OCI-M1 (cell line): ENCODE data around the gene SRP9.
"Not testable (repeated sequence)": the region's sequence is repeated elsewhere in the genome, so short reads cannot be mapped to it uniquely, and the experiment has no call there.

Experiments
- DNase-seq: peaks from one replicate; lab custom pipeline; 2025; lab: John Stamatoyannopoulos, UW

The SRP9 gene

DNA sequence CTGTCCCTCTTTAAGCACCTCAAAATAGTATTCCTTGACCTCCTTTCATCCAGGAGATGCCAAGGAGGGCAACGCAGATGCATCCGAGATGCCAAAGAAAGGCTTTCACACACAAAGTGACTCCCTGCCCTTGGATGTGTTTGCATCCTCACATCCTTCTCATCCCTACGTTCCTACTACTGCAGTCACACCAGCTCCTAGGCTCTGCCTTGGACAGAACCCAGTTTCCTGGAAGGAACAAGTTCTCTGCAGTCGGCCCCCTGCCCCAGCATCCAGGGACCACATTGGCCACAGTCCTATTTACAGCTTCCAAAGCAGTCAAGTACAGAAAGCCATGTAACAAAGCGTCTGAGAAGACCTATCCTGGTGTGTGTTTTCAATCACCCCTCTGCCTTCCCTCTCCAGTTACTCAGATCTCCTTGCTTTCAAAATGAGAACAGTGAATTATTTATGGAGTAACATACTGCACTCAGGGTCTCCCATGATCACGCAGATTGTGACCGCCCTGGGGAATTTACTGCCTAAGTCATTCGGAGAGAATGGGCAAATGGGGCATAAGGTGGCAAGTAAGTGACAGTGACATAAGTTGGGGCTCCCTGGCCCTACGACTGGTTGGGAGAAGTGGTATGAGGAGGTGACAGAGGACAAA lies 21.8 kb upstream of the SRP9 start:
- DNase-seq = no peak

DNA sequence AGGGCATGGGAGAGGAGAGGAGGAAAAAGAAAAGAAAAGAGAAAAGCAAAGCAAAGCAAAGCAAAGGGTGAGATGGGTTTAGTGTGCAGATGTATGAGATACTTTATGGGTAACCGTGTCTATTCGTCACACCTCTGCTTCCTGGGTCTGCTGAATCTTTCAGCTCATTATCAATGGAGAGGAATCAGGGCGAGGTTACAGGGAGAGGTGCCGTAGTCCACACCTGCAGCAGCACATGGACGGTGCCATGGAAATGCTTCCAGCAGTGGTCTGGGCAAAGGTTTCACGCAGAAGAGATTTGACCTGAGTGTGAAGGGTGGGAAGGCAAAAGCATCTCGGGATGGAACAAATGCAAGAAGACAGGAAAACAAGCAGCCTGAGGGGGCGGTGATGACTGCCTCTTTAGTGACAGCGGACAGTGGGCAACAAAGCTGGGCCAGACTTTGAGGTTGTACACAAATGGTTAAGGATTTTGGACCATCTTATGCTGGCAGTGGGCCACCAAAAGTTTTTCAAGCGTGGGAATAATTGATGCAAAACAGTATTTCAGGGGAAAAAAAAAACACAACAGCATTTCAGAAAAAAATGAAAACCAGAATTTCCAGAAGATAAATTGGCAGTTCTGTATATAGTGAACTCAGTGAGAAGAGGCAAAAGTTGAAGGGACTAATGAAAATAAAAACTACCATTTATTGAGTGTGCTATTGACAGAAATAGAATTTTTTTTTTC lies 19.5 kb upstream of the SRP9 start:
- DNase-seq = no peak

DNA sequence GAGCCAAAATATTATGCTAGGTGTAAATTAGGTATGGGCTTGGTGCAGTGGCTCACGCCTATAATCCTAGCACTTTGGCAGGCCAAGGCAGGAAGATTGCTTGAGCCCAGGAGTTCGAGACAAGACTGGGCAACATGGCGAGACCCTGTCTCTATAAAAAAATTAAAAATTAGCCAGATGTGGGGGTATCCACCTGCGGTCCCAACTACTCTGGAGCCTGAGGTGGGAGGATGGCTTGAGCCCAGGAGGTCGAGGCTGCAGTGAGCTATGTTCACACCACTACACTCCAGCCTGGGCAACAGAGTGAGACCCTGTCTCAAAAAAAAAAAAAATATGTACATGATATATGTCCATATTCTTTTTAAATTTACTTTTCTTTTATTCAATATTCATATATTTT lies 17.7 kb upstream of the SRP9 start:
- DNase-seq = not testable (repeated sequence)

DNA sequence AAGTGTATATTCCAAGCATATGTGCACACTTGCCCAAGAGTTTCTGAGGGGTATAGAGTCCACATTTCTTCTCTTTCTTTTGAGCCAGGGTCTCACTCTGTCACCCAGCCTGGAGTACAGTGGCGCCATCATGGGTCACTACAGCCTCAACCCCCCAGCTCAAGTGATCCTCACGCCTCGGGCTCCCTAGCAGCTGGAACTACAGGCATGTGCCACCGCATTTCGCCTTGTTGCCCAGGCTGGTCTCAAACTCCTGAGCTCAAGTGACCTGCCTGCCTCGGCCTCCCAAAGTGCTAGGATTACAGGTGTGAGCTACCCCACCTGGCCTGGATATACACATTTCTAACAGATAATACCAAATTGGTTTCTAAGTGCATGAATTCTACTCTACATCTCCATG lies 17.1 kb upstream of the SRP9 start:
- no peak for DNase-seq

DNA sequence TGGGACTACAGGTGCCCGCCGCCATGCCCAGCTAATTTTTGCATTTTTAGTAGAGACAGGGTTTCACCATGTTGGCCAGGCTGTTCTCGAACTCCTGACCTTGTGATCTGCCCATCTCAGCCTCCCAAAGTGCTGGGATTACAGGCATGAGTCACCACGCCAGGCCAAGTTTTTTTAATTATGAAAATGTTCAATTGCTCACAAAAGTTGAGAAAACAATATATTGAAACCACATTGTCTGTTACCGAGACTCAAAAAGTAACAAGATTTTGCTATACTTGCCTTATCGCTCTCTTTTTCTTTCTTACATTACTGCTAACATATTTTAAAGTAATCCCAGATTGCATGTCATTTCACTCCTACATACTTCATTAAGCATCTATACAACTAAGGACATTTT lies 16.2 kb upstream of the SRP9 start:
- DNase-seq = not testable (repeated sequence)

DNA sequence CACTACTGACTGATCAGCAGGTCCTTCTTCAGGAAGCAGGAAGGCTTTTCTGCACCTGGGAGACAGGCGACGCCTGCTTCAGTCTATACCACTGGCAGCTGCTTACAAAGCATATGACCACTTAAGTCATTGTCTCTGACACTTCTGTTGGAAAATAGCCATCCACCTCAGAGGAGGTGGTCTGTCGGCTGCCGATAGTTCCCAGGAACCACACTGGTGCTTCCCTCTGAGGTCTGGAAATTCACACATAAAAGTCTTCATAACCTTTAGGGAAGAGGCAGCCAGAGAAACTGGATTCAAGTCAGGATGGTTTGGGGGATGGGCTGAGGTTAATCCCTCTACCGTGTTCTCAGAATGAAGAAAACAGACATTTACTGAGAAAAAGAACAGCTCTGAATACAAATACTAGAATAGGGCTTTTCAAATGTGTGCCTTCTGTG lies 15.6 kb upstream of the SRP9 start:
- no peak for DNase-seq

DNA sequence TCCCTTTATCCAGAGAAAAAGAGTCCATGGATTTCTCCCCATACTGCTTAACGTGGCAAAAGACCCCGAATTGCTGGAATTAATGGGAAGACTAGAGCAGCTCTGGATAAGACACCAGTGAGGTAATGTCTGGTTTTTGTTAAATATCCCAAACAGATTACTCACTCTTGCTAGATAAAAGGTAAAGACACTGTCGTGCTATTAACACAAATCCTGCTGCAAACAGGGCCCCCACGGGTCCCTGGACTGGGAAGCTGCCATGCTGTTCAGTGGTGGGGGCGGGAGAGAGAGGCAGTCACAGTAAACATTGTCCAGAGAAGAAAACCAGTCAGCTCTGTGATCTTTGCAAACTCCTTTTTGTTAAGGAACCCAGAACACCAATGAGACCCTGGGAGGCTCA lies 15.2 kb upstream of the SRP9 start:
- no peak for DNase-seq

DNA sequence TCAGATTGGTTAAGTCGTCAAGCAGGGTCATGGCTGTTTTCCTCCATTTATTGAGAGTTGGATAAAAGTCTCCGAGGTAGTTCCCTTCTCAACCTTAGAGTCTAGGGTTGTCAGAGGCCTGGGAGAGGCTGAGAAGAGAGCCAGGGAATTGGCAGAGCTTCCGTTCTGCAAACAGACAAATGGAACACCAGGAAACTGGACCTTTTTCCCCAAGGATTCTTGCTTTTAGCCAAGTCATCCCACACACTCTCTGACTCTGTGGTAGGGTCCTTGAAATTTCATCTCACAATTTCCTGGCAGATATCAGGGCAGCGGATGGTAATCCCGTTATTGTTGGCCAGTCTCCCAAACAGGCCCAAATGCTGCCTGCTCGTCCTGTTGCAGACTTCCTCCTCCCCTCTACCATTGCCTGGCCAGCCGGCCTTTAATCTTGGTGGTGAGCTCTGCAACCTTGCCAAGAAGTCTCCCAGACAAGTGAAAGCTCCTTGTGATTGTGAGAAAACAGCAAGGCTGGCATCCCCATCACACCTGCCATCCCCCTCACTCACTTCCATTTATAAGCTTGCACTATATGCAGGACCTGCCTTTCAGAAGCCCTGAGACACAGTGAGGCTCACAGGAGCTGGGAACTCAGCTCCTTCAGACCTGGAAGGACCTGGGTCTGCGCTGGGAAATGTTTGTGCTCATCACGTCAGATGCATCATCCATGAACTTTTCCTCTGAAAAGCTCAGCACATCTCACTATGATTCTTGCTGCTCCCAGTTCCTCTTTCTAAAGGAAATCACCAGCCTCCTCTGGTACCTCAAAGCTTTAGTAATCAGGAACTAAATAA lies 13.7 kb upstream of the SRP9 start:
- no peak for DNase-seq

DNA sequence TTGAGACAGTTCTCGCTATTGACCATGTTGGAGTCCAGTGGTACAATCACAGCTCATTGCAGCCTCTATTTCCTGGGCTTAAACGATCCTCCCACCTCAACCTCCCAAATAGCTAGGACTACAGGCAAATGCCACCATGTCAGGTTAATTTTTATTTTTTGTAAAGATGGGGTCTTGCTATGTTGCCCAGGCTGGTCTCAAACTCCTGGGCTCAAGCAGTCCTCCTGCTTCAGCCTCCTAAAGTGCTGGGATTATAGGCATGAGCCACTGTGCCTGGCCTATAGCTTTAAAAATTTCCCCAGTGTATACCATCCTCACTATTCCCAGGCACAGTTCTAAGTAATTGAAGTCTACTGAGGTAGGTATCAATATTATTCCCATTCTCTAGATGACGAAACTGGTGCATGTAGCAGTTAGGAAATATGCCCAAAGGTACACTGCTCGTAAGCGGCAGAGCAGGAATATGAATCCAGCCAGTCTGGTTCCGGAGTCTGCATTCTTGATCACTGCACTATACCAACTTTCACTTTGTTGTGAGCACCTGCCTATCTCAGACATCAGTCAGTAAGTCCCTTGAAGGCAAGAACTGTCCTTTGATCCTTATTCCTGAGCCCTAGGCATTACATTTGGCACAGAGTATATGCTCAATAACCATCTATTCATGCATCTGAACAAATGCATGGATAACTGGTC lies 11.5 kb upstream of the SRP9 start:
- no peak for DNase-seq

DNA sequence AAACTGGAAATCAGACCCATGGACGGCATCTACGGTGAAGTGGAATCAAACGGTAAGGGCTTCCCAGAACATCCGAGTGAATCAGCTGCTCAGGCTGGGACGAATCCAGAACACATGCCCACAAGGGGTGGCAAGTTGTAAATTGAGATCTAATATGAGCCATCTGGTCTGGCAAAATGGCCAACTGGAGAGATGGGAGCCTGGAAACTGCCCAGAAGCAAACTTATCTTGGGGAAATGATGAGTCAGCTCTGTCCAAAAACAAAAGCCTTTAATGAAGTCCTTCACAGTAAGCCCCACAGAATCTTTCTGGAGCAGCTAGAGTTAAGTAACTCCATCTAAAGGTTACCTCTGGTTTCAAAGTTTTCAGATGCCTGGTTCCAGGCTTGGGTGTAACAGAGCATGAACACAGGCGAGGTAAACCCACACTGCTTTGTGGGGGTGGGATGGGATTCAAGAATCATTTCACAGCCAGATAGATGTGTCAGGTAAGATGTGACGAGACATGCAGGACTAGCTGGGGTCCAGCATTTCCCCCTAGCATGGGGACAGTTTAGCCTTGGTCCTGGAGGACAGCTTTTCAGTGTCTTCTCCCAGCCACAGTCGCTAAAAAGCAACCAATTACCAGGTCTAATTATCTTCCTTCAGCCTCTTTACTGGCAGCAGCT lies 10.5 kb upstream of the SRP9 start:
- DNase-seq = peak; percentile 57

DNA sequence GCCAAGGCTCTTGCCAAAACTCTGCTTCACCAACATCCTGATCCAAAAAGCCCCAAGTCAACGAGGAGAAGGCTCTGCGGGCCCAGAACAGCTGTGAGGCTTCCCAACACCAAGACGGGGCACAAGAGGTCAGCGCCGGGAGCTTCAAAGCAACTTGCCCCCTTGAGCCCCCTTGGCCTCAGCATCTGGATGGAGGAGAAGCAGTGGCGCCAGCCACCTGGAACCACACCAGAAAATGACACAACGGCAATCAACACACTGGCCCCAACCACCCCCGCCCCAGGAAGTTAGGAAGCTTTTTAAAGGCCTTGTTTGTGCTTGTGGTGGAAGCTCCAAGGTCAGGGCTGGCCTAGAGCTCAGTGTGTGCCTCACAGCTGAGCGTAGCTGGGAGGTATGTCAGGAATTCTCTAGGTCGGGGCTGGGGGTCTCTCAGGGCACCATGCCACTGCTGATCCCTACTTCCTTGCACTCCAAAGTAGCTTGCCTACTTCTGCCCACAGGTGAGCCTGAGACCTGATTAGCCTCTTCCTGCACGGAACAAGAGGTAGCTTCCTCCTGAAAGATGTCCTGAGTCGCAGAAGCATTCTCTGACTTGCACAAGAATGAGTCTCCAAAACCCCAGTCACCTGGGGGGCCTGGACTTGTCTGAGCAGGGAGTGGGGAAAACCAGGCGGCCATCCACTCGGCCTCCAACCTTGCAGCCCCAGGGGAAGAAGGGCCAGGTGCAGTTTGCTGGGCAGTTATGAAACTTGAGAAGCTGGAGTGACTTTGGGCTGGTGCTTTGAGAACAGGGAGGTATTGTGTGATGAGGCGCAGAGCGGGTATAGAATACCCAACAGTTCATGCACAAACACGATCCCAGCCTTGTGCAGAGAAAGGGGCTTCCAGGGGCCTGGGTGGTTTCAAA lies 9.7 kb upstream of the SRP9 start:
- DNase-seq = no peak

DNA sequence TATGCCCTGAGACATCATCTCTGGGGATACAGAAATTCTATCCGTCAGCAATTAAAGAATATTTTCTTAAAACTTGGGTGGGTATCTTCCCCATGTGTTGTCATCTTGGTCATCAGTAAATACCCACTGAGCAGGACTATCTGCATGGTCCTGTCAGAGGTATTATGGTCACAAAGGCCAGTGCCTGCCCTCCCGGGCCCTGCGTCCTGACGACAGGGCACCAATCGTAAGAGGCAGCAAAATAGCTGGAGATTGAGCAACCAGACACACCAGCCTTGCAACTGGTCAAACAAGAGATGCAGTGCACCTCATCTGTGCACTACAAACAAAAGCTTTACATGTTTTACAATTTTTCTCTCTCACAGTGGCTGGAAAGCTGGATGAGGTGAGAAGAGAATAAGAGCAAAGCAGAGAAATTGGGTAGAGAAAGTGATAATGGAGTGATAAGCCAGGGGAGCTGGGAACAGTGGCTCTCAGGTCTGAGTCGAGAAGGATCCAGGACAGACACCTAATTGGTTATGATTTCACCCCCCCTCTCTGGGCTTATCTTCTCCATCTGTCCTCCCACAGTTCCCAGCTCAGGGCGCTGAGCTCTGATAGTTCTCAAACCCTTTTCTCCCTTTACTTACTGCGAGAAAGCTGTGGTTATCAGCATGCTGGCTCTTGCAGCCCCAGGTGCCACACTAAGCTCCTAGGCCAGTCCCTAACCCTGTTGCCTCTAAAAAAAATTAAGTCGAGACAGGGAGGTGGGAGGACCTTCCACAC lies 8.8 kb upstream of the SRP9 start:
- DNase-seq = peak; percentile 39

DNA sequence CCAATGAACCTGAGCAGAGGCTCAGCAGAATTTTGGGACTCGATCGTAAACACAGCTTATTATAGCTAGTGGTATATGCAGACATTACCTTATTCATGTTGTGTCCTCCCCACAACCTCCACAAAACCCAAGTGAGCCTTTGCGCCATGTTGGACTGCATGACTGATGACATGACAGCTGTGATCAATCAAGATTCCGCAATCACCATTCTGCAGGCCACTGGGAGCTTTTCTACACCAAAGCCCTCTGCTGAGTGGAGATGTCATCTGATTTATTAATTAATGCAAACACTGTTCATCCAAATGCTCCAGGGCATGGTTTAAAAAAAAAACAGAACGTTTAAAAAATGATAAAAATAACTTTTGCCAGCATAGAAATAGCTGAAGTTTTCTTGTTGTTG lies 7.9 kb upstream of the SRP9 start:
- no peak for DNase-seq

DNA sequence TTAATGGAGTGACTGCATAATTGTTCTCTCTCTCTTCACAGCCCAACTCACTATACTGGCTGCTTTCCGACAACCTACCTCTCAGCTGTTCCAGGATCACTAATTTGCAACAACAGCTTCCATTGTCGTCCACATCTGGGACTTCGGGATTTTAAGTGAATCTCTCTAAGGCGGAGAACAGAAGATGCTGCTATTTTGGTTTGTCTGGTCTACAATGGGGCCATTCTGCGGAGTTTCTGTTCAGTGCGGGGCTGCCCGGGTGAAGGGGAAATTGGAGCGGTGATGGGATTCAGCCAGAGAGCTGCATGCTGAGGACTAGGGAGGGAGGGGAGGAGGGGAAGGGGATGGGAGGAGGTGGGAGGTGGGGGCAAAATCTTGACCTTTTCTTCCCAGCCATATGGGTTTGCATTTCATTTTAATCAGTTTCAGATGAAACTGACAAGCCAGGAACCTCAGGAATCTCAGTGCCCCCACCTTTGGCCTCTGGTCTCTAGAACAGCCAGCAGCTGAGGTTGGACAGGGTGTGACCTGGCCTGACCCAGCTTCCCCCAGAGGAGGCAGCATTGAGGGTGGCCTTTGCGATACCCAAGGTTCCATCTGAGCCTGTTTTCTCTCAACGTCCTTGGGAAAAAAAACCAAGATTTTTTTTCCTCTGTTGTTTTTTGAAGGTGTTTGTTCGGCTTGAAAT lies 6.9 kb upstream of the SRP9 start:
- DNase-seq = no peak

DNA sequence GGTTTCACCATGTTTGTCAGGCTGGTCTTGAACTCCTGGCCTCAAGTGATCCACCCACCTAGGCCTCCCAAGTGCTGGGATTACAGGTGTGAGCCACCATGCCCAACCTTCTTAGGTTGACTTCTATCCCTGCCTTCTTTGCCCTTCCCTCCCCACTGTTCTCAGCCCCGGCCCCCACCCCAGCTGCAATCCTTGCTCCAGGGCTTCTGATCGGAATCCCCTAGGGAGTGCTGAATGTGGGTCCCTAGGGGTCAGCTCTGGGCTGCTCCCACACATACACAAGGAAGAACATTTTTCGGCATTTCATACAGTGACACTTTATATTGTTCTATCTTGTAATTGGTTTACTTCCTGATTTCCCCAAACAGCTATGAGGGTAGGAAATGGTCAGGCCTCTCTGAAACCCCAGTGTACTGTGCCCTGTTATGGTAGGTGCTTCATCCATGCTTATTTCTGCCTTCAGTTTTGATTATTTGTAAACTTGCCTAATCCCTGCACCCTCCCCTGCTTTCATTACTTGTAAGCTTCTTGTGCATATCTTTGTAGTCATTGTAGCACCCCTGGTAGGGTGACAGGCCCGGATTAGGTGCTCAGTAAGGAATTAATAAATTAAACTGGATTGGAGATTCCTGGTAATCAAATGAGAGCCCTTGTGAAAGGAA lies 5.8 kb upstream of the SRP9 start:
- no peak for DNase-seq

DNA sequence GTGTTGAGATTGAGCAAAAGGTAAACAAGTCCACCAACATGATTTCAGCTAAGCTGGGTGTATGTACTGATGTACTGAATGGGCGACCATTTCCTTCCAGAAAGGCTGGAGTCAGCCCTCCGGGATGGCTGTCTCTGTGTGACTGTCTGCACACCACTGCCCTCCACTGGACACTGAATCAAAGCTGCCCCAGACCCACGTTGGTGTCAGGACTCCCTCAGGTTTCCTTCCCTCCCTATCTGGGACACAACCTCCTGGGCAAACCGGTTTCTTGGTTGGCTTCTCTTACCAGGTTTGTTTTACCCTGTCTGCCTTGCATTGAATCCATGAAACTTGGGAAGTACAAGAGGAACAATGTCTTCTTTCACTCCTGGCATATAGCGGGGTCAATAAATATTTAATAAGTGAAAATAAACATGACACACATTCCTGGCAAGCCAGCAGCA lies 5.3 kb upstream of the SRP9 start:
- peak; percentile 89 for DNase-seq

DNA sequence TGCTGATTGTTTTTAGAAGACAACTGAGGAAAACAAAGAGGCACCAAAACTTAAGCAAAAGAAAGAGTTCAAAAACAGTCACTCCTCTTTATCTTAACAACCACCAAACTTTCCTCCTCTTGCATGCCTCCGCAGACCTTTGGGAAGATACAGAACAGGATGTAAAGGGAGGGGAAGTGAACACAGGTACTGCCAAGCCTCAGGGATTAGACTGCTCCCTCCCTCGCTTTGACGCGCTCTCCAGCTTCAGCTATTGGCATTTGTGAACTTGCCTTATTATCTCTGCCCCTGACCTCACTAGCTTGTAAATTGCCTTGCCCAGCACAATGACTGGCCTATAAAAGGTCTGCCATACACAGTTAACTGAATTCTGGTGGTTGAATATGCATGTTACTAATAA lies 4.8 kb upstream of the SRP9 start:
- no peak for DNase-seq

DNA sequence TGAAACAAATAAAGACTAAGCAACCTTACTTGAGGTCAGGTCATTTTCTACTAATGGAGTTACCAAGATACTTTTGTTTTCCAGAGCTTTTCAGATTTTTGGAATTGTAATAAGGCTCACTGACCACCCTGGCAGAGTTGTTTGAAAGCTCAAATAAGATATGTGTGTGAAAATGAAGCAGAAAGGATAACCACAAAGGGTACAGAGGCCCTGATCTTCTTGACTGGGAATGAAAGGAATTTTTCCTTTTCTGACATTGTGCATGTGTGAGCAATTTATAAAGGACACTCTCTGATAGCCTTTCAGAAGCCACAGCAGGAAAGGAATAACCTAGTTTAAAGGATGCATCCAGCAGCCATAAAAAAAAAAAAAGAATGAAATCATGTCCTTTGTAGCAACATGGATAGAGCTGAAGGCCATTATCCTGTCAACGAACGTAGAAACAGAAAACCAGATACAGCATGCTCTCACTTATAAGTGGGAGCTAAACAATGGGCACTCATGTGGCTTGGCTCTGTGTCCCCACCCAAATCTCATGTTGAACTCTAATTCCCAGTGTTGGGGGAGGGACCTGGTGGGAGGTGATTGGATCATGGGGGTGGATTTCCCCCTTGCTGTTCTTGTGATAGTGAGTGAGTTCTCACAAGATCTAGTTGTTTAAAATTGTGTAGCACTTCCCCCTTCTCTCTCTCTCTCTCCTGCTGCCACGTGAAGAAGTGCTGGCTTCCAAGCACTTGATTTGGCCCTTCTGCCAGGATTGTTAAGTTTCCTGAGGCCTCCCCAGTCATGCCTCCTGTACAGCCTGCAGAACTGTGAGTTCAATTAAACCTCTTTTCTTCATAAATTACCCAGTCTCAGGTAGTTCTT lies 3.1 kb upstream of the SRP9 start:
- DNase-seq = no peak
